Measurements from ENCODE around the gene HTR2C. TPM values are rescaled to one million over a fixed set of nuclear protein-coding genes. Genes with fewer than 3 reads are reported as not detected.

Gene HTR2C
- total RNA-seq, 1 donor from 2014 or later: not detected

GRCh38 chrX:114889481-114889880 is 305.6 kb downstream of the HTR2C start:
- Histone ChIP-seq H3K27ac (no peak overlapping the region), H3K4me3 (no peak overlapping the region), H3K4me1 (no peaks in the 10 kb centered on the region), H3K27me3 (no peaks in the 10 kb centered on the region), H3K36me3 (no peaks in the 10 kb centered on the region), H3K9me3 (peaks cover 0 to 10% of the 10 kb centered on the region in 2 donors)
- no peak for TF ChIP-seq CTCF (IDR thresholded peaks at IDR 0.05)
- no peak for DNase-seq (ENCODE audit: low spot score in 2 of 2)
- intact Hi-C loops (cut with DNase I): no loop called here

GRCh38 chrX:114903618-114904017 is 319.7 kb downstream of the HTR2C start:
- Histone ChIP-seq H3K4me1 (no peaks in the 10 kb centered on the region), H3K27me3 (no peaks in the 10 kb centered on the region), H3K27ac (no peak overlapping the region), H3K4me3 (no peak overlapping the region), H3K9me3 (no peaks in the 10 kb centered on the region), H3K36me3 (no peaks in the 10 kb centered on the region)
- no peak for DNase-seq (ENCODE audit: low spot score in 2 of 2)
- TF ChIP-seq CTCF (IDR thresholded peaks at IDR 0.05): no peak
- intact Hi-C loops (cut with DNase I): no loop called here

- TF ChIP-seq CTCF (IDR thresholded peaks at IDR 0.05): no peak
- intact Hi-C loops (cut with DNase I): no loop called here
- no peak for DNase-seq (ENCODE audit: low spot score in 2 of 2)
- Histone ChIP-seq H3K4me3 (no peak overlapping the region), H3K36me3 (no peaks in the 10 kb centered on the region), H3K27ac (no peak overlapping the region), H3K9me3 (no peaks in the 10 kb centered on the region), H3K27me3 (no peaks in the 10 kb centered on the region), H3K4me1 (no peaks in the 10 kb centered on the region)
These were observed 321.4 kb downstream of the HTR2C start for GRCh38 chrX:114905251-114905650.

- Histone ChIP-seq H3K27ac (no peak overlapping the region), H3K4me1 (no peaks in the 10 kb centered on the region), H3K9me3 (no peaks in the 10 kb centered on the region), H3K36me3 (no peaks in the 10 kb centered on the region), H3K4me3 (no peak overlapping the region), H3K27me3 (peaks cover 3% of the 10 kb centered on the region)
- DNase-seq (ENCODE audit: low spot score in 2 of 2): no peak
- intact Hi-C loops (cut with DNase I): no loop called here
- TF ChIP-seq CTCF (IDR thresholded peaks at IDR 0.05): no peak
These were observed 323.2 kb downstream of the HTR2C start for GRCh38 chrX:114906984-114907510.

GRCh38 chrX:114924423-114924822 is 340.5 kb downstream of the HTR2C start:
- H3K9me3 ChIP-seq: no peaks in the 10 kb centered on the region
- no peak for TF ChIP-seq CTCF (IDR thresholded peaks at IDR 0.05)
- H3K4me1 ChIP-seq: no peaks in the 10 kb centered on the region
- intact Hi-C loops (cut with DNase I): no loop called here
- no peak overlapping the region for H3K27ac ChIP-seq
- H3K4me3 ChIP-seq: no peak overlapping the region
- no peaks in the 10 kb centered on the region for H3K27me3 ChIP-seq
- DNase-seq (ENCODE audit: low spot score in 2 of 2): no peak
- no peaks in the 10 kb centered on the region for H3K36me3 ChIP-seq

- H3K4me3 ChIP-seq: no peak overlapping the region
- no peak overlapping the region for H3K27ac ChIP-seq
These were observed 341.0 kb downstream of the HTR2C start for GRCh38 chrX:114924856-114925255.

More at GRCh38 chrX:114924856-114925255, 341.0 kb downstream of the HTR2C start:
- Histone ChIP-seq H3K36me3 (no peaks in the 10 kb centered on the region), H3K4me1 (no peaks in the 10 kb centered on the region), H3K9me3 (no peaks in the 10 kb centered on the region), H3K27me3 (no peaks in the 10 kb centered on the region)
- DNase-seq (ENCODE audit: low spot score in 2 of 2): no peak
- intact Hi-C loops (cut with DNase I): no loop called here
- TF ChIP-seq CTCF (IDR thresholded peaks at IDR 0.05): no peak

All from ascending aorta (tissue), 2 donors.